OCI-LY1 (cell line): Measurements from ENCODE around the gene ADAM33.

ENCODE experiments used
- H2AFZ ChIP-seq: fragments of 200-600 bp; sonication (generic), shearing (Covaris generic); 2 replicates; pipeline ENCODE4 v1.6.0; 2014; ENCODE audit warnings: antibody characterized with exemption, mild to moderate bottlenecking, low read length
- H3F3A ChIP-seq: fragments of 200-600 bp; sonication (generic), shearing (Covaris generic); 2 replicates; pipeline ENCODE4 v1.6.0; 2014; ENCODE audit warnings: mild to moderate bottlenecking, antibody characterized with exemption, low read length, moderate library complexity; ENCODE audit not compliant: insufficient read depth
- H3K27ac ChIP-seq: fragments of 200-600 bp; sonication (generic); 2 replicates; pipeline ENCODE4 v1.5.1; 2014; ENCODE audit warnings: low read length, mixed run types, mild to moderate bottlenecking, low read depth; ENCODE audit not compliant: poor library complexity, severe bottlenecking
- H3K27me3 ChIP-seq: fragments of 200-600 bp; sonication (generic); 2 replicates; pipeline ENCODE4 v1.6.0; 2014; ENCODE audit warnings: antibody characterized with exemption, mild to moderate bottlenecking, low read length, moderate library complexity; ENCODE audit not compliant: insufficient read depth
- H3K36me3 ChIP-seq: fragments of 200-600 bp; sonication (generic); 2 replicates; pipeline ENCODE4 v1.6.1; 2014; ENCODE audit warnings: mild to moderate bottlenecking, antibody characterized with exemption, low read length, moderate library complexity, mixed read lengths; ENCODE audit not compliant: insufficient read depth
- H3K4me1 ChIP-seq: fragments of 200-600 bp; sonication (generic); 2 replicates; pipeline ENCODE4 v1.5.1; 2014; ENCODE audit warnings: mild to moderate bottlenecking, low read length, moderate library complexity; ENCODE audit not compliant: insufficient read depth, severe bottlenecking
- H3K4me2 ChIP-seq: fragments of 200-600 bp; sonication (generic), shearing (Covaris generic); 2 replicates; pipeline ENCODE4 v1.6.1; 2014; ENCODE audit warnings: low read length
- H3K4me3 ChIP-seq: fragments of 200-600 bp; sonication (generic); 2 replicates; pipeline ENCODE4 v1.5.1; 2014; ENCODE audit warnings: low read length, low read depth, mild to moderate bottlenecking, mixed read lengths; ENCODE audit not compliant: poor library complexity, severe bottlenecking
- H3K79me2 ChIP-seq: fragments of 200-600 bp; shearing (Covaris generic); 2 replicates; pipeline ENCODE4 v1.6.1; 2016; ENCODE audit warnings: mixed run types, low read length, mixed read lengths; ENCODE audit not compliant: insufficient read depth
- H3K9ac ChIP-seq: fragments of 200-600 bp; sonication (generic), shearing (Covaris generic); 2 replicates; pipeline ENCODE4 v1.6.1; 2014; ENCODE audit warnings: mild to moderate bottlenecking, low read length, mixed read lengths
- H3K9me2 ChIP-seq: fragments of 200-600 bp; sonication (generic), shearing (Covaris generic); 2 replicates; pipeline ENCODE4 v1.6.1; 2014; ENCODE audit warnings: low read depth, mild to moderate bottlenecking, low read length, mixed read lengths
- H3K9me3 ChIP-seq: fragments of 200-600 bp; shearing (Covaris generic); 2 replicates; pipeline ENCODE4 v1.6.1; 2014; ENCODE audit warnings: low read length, mixed read lengths
- H4K20me1 ChIP-seq: fragments of 200-600 bp; sonication (generic), shearing (Covaris generic); 2 replicates; pipeline ENCODE4 v1.6.0; 2016; ENCODE audit warnings: mild to moderate bottlenecking, low read length; ENCODE audit not compliant: insufficient read depth
- CTCF ChIP-seq: fragments of 200-600 bp; sonication (generic), shearing (Covaris generic); IDR thresholded peaks from 2 replicates; pipeline ENCODE4 v1.5.1; 2017; ENCODE audit warnings: mild to moderate bottlenecking, antibody characterized with exemption, low read length, moderate library complexity, mixed read lengths
- EZH2 ChIP-seq: fragments of 200-600 bp; sonication (generic), shearing (Covaris generic); IDR thresholded peaks from 2 replicates; pipeline ENCODE4 v1.8.0; 2017; ENCODE audit warnings: borderline replicate concordance, mixed run types, mild to moderate bottlenecking, antibody characterized with exemption, low read length, moderate library complexity, mixed read lengths

The ADAM33 gene

GRCh38 chr20:3729811-3730540 is 48.2 kb upstream of the ADAM33 start:
- H3K4me3 ChIP-seq = no peak overlapping the region
- H3K27ac ChIP-seq = no peak overlapping the region
- no peaks in the 10 kb centered on the region for H3K9me2 ChIP-seq
- no peak overlapping the region for H2AFZ ChIP-seq
- H3F3A ChIP-seq = no peaks in the 10 kb centered on the region
- no peak overlapping the region for H3K4me2 ChIP-seq
- H3K4me1 ChIP-seq = no peaks in the 10 kb centered on the region
- TF ChIP-seq EZH2 (no peak), CTCF (no peak)
- H4K20me1 ChIP-seq = no peaks in the 10 kb centered on the region
- peaks cover 6% of the 10 kb centered on the region for H3K27me3 ChIP-seq
- H3K9me3 ChIP-seq = no peaks in the 10 kb centered on the region
- H3K36me3 ChIP-seq = no peaks in the 10 kb centered on the region
- H3K9ac ChIP-seq = no peak overlapping the region
- no peaks in the 10 kb centered on the region for H3K79me2 ChIP-seq

GRCh38 chr20:3729378-3729777 is 47.6 kb upstream of the ADAM33 start:
- Histone ChIP-seq H3K4me1 (no peaks in the 10 kb centered on the region), H3K9me2 (no peaks in the 10 kb centered on the region), H3K79me2 (no peaks in the 10 kb centered on the region), H3K27me3 (peaks cover 6% of the 10 kb centered on the region), H3K27ac (no peak overlapping the region), H3K9ac (no peak overlapping the region), H3K4me2 (no peak overlapping the region), H3K9me3 (no peaks in the 10 kb centered on the region), H3F3A (no peaks in the 10 kb centered on the region), H3K4me3 (no peak overlapping the region), H4K20me1 (no peaks in the 10 kb centered on the region), H2AFZ (no peak overlapping the region), H3K36me3 (no peaks in the 10 kb centered on the region)
- TF ChIP-seq EZH2 (no peak), CTCF (no peak)

- peaks cover 6% of the 10 kb centered on the region for H3K27me3 ChIP-seq
- no peaks in the 10 kb centered on the region for H4K20me1 ChIP-seq
- no peak overlapping the region for H3K4me3 ChIP-seq
- H3K27ac ChIP-seq = no peak overlapping the region
- no peaks in the 10 kb centered on the region for H3K36me3 ChIP-seq
- no peaks in the 10 kb centered on the region for H3K9me2 ChIP-seq
- no peak for TF ChIP-seq CTCF
- no peak for TF ChIP-seq EZH2
- no peaks in the 10 kb centered on the region for H3K4me1 ChIP-seq
- H3K4me2 ChIP-seq = no peak overlapping the region
- no peaks in the 10 kb centered on the region for H3F3A ChIP-seq
- no peak overlapping the region for H3K9ac ChIP-seq
- H2AFZ ChIP-seq = no peak overlapping the region
- H3K79me2 ChIP-seq = no peaks in the 10 kb centered on the region
- H3K9me3 ChIP-seq = no peaks in the 10 kb centered on the region
These were observed 47.1 kb upstream of the ADAM33 start for GRCh38 chr20:3728876-3729275.
